M059J (cell line): ENCODE measurements around the gene KBTBD7. TPM values are rescaled to one million over a fixed set of nuclear protein-coding genes. Genes with fewer than 3 reads are reported as not detected.
A peak's percentile ranks its signal among the peaks of the same experiment; 100 is the strongest.
"Not testable (repeated sequence)": the region's sequence is repeated elsewhere in the genome, so short reads cannot be mapped to it uniquely, and the experiment has no call there.

Experiments
- DNase-seq: peaks from one replicate; pipeline ENCODE4 v3.0.0-alpha.2; 2012; ENCODE audit warnings: low read depth
- total RNA-seq: library from RNA; depleted of rRNA; stranded (reverse); fragments of >200 nt; shearing (Covaris generic); gene quantifications from 2 replicates; pipeline ENCODE4 v1.2.3, GENCODE V29; 2014

Gene KBTBD7
- total RNA-seq, 1 experiment from 2014 or later: 4.4 TPM

DNA sequence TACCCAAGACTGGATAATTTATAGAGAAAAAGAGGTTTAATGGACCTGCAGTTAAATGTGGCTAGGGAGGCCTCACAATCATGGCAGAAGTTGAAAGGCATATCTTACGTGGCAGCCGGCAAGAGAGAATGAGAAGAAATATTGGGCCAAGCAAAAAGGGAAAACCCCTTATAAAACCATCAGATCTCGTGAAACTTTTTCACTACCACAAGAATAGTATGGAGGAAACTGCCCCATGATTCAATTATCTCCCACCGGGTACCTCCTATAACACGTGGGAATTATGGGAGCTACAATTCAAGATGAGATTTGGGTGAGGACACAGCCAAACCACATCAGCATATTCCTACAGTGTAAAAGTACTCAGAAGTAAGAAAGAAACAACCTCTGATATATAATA is 4.7 kb upstream of the KBTBD7 start:
- DNase-seq: no peak

DNA sequence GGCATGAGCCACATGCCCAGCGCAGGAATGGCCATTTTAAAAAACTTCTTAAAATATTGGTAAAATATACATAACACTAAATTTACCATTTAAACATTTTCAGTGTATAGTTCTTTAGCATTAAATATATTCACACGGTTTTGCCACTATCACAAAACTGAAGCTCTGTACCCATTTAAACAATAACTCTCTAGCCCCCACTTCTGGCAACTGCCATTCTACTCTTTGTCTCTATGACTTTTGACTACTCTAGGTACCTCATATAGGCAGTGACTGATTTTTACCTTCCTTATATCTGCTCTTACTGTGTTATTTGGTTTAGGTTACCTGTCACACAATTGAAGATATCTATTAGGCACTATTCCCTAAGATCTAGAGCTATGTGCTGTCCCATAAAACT is 2.3 kb upstream of the KBTBD7 start:
- peak; percentile 32 for DNase-seq

DNA sequence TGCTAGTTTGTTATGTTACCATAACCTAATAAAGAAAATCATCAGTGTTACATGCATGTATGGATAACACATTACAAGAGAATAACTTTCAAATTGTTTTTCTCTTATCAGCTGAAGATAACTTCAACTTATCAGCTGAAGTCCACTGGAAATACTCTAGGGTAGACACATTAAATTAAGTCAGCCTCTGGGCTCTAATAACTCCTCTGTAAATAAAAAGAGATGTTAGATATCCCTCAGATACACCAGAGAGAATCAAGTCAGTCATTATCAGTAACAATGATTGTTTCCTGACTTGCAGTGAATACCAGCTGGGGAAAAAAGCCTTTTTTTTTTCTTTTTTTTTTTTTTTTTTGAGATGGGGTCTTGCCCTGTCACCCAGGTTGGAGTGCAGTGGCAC is 1.6 kb upstream of the KBTBD7 start:
- no peak for DNase-seq

DNA sequence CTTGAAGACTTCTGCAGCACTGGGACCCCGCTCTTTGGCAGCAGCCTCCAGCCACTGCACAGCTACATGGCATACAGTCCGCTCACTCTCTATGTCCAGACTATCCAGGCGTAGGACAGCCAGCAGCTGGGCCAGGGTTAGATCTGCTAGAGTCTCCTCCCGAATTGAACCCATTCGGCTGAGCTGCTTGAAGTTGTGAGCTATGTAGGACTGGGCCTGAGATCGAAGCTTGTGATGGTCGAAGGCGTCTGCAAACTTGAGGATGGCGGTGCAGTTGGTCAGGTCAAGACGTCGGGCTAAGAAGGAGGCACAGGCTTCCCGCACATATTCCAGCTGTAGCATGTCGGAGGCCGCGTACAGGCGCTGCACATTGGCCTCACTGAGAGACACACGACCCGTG is 900 bp downstream of the KBTBD7 start:
- DNase-seq: no peak

- peak; percentile 5 for DNase-seq
Measured at GRCh38 chr13:41188584-41188983, 5.8 kb downstream of the KBTBD7 start.

- no peak for DNase-seq
Measured at GRCh38 chr13:41186481-41186880, 7.9 kb downstream of the KBTBD7 start.

DNA sequence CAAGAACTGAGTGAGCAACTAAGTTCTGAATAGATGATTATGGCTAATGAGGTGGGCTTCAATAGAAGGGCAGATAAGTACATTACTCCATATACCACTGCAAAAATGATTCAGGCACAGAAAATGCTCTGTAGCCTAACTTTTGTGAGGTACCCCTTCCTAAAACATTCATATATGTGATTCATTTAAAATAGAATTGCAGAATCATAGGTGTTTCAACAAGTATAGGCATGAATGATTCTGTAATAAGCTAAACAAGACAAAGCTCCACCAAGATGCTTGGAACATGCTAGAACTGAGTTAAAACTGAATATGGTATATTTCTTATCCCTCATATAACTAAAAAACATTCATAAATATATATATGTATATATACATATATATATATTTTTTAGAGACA is 12.1 kb downstream of the KBTBD7 start:
- no peak for DNase-seq

DNA sequence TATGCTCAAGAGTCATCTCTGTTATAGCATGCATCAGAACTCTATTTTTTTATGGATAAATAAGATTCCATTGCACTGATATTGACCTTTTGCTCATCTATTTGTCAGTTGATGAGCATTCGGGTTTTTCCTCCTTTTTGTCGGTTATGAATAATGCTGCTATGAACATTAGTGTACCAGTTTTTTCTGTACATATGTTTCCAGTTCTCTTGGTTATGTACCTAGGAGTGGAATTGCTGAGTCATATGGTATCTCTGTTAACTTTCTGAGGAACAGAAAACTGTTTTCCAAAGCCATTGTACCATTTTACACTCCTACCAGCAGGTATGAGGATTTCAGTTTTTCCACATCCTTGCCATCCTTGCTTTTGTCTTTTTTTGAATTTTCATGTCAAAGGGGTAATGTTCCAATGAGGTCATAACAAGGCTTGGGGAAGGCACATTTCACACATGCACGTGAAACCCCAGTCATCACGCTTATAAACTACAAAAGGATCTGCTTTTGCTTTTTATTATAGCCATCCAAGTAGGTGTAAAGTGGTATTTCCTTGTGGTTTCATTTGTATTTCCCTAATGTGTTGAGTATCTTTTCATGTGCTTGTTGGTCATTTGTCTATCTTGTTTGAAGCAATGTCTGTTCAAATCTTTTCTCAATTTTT is 14.6 kb downstream of the KBTBD7 start:
- DNase-seq: peak; percentile 7

DNA sequence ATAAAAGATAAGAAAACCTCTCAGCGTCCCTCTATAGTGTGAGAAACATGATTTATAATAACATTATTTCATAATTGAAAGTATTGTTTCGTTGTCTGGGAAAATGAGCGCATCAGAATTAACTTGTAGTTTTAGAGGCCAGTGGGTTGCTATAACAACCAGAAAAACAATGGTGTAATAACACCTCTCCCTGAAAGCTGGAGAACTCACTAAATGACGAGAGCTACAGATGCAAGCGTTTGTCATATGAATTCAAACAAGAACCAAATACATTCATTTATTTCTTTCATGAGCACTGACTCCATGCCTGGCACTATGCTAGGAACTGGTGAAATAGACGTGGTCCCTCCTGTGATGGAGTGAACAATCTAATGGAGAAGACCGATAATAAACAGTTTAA is 16.3 kb downstream of the KBTBD7 start:
- peak; percentile 24 for DNase-seq

GRCh38 chr13:41177616-41178015 is 16.8 kb downstream of the KBTBD7 start:
- no peak for DNase-seq

GRCh38 chr13:41175576-41175975 is 18.8 kb downstream of the KBTBD7 start:
- not testable (repeated sequence) for DNase-seq

DNA sequence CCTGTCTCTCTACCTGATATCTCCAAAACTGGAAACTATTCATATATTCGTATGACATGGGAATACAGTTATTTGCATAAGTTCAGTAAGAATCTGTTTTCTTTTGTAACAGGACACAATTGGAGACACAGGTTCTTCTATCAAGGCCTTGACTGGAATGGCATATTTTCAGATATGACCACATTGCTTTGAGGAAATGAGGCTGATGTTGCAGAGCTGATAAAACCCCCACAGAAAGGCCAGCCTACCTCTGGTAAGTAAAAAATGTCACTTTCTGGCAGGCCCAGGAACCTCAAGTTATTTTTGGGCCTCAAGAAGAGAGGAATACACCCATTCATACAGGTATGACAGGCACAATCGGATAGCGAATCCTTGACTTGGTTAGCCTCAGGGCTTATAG is 32.2 kb downstream of the KBTBD7 start:
- DNase-seq: no peak

DNA sequence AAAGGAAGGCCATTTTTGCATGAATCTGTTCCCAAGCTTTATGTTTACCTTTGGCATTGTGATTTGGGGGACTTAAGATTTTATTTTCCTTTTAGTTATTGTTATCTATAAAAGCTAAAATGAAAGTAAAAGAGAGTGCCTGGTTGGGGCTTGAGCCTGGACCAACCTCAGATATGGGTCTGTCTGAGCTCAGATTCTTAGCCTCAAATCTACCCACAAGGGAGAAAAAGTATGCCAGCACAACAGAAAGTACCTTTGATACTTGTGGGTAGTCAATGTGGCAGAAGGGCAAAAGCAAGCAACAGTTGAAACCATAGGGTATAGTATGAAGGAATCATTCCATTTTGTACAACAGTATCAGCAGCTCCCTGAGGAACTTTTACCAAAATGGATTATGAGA is 35.2 kb downstream of the KBTBD7 start:
- DNase-seq: no peak

DNA sequence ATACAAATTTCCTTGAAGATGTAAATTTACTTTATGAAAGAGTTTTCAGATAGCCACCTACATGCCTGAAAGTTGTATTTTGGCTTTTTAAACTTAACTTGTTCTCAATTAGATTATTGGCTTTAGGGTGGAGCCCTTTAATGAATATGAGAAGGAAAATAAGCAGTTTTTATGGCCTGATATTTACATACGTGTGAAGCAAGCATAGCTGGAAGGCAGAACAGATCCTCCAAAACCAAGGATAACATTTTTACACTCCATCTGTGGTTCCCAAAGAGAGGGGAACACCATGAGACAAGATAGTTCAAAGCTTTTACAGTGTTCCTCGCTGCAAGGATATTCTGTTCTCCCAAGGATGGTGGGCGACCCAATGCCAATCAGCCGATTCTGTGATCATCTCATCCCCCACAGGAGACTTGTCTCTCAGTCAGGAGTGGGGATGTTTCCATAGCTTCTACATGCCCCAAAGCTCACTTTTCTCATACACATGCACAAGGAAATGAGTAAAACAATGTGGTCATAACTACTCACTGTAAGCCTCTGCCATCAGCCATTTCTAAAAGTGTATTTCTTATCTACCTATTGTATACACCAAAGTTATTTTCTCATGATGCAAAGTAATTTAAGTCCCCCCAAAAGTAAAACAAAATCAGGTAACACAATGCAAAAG is 37.2 kb downstream of the KBTBD7 start:
- DNase-seq: no peak

- no peak for DNase-seq
Measured at GRCh38 chr13:41156620-41157019, 37.7 kb downstream of the KBTBD7 start.

DNA sequence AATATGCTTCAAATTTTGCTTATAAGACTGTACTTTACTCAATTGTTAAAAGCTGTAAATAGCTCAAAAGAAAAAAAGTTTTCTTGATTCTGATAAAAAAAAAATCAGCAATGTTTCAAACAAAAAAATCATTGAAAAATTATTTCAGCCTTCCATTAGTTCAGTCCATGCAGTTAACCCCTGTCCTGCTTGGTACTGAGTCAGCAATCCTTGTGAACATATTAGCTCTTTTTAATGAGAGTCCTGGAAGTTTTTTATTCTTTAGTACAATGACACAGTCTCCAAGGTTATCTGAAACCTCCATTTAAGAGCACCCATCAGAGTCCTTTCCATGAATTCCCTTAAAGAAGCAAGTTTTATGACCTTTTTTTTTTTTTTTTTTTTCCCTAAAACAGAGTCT is 40.3 kb downstream of the KBTBD7 start:
- no peak for DNase-seq

GRCh38 chr13:41152005-41152404 is 42.4 kb downstream of the KBTBD7 start:
- no peak for DNase-seq

- DNase-seq: peak; percentile 24
Measured at GRCh38 chr13:41150058-41150457, 44.3 kb downstream of the KBTBD7 start.

DNA sequence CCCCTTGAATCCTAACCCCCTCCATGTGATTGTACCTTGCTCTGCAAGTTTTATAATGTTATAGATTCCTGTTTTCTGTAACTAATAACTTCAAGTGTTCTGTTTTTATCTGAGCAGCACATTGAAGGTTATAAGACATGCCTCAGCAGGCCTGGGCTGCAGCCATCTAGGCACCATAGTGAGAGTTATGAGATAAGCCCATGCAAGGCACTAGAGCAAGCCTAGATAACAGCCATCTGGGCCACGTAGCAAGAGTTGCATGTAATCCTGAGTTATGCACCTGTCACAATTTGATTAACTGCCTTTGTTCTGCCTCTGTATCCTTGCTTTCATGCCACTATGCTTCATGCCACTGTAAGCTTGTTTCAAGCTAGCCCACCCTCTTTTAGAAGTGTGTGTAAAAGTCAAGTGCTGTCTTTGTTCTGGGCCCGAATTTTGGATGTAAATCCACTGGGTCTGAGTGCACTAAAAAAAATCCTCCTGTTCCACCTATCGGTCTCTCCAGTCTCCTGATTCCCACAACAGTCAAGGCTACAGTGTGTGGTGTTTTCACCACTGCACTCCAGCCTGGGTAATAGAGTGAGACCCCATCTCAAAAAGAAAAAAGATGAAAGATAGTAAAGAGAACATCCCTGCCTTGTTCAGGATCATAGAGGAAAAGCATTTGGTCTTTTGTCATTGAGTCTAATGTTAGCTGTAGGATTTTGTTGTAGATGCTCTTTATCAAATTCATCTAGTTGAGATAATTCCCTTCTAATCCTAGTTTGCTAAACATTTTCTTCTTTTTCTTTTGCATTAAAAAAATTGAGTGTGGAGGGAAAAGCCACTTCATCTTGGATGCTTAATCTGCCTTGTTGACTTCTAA is 45.7 kb downstream of the KBTBD7 start:
- no peak for DNase-seq

DNA sequence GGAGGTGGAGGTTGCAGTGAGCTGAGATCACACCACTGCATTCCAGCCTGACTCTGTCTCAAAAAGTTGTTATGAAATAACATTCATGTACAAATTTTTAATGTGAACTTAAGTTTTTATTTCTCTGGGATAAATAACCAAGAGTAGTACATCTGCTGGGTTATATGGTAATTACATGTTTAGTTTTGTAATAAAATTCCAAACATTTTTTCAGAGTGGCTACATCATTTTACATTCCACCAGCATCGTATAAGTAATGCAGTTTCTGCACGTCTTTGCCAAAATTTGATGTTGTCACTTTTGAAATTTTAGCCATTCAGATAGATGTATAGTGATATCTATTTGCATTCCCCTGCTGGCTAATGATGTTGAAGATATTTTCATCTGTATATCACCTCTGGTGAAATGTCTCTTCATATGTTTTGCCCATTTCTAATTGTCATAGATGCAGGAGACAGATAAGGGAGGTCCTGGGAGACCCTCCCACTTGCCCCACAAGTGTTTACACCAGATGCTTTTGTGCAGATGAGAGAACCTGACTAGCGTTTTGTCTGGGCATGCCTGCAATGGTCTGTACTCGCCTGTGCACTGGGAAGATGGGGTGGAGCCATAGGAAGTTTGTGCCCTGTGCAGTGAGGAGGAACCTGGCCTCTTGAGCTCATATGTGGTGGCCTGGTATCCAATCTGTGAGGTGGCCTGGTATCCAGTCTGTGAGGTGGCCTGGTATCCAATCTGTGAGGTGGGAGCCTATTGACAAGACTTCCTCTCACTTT is 49.0 kb downstream of the KBTBD7 start:
- DNase-seq: no peak

DNA sequence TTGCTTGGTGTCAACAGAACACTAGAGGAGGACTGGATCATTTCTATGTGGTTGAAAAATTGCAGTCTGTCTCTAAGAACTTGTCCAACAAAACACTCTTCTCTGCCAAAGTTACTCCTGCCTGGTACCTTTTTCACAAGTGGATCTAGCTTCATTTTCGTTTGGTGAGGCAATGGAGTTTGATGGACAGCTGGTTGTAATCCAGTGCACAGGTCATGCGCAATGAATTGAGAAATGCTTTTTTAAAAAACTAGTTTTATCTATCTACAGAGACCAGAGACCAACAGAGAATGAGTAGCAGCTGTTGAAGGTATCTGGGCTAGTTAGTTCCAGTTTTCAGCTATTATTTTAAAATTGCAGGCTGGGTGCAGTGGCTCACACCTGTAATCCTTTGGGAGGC is 49.8 kb downstream of the KBTBD7 start:
- no peak for DNase-seq
